GM18502 (cell line): ENCODE measurements around the gene PRR35.

Experiments
- ATAC-seq: cut with Tn5 transposase; IDR thresholded peaks from one replicate; pipeline ENCODE4 v1.9.1; 2021; ENCODE audit warnings: mild to moderate bottlenecking; ENCODE audit not compliant: unreplicated experiment, poor library complexity

The PRR35 gene

DNA sequence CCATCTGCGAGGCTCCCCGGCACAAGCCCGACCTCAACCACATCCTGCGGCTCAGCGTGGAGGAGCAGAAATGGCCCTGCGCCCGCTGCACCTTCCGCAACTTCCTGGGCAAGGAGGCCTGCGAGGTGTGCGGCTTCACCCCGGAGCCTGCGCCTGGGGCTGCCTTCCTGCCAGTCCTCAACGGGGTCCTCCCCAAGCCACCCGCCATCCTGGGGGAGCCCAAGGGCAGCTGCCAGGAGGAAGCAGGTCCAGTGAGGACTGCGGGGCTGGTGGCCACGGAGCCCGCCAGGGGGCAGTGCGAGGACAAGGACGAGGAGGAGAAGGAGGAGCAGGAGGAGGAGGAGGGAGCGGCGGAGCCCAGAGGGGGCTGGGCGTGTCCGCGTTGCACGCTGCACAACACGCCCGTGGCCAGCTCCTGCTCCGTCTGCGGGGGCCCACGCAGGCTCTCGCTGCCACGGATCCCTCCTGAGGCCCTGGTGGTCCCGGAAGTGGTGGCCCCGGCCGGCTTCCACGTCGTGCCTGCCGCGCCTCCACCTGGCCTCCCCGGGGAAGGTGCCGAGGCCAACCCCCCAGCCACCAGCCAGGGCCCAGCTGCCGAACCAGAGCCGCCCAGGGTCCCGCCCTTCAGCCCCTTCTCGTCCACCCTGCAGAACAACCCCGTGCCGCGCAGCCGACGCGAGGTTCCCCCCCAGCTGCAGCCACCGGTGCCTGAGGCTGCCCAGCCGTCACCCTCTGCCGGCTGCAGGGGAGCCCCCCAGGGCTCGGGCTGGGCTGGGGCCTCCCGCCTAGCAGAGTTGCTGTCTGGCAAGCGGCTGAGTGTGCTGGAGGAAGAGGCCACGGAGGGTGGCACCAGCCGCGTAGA, 13.1 kb upstream of the PRR35 start:
- ATAC-seq, result no peak

DNA sequence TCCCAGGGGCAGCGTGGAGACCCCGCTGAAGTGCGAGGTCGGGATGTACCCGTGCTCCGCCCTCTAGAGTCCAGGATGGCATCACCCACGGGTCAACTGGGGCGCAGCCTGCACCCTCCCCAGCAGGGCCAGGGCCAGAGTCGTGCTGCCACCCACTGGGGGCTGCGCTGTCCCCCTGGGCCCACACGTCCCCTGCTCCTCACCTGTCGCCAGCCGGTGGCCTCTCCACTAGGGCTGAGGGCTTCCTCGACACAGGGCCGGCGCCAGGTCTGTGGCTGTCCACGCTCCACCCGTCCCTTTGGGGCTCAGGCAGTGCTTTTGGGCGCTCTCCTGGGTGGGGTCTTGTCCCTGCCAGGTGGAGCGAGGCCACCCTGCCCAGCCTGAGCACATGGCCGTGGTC, 11.6 kb upstream of the PRR35 start:
- ATAC-seq, result no peak

DNA sequence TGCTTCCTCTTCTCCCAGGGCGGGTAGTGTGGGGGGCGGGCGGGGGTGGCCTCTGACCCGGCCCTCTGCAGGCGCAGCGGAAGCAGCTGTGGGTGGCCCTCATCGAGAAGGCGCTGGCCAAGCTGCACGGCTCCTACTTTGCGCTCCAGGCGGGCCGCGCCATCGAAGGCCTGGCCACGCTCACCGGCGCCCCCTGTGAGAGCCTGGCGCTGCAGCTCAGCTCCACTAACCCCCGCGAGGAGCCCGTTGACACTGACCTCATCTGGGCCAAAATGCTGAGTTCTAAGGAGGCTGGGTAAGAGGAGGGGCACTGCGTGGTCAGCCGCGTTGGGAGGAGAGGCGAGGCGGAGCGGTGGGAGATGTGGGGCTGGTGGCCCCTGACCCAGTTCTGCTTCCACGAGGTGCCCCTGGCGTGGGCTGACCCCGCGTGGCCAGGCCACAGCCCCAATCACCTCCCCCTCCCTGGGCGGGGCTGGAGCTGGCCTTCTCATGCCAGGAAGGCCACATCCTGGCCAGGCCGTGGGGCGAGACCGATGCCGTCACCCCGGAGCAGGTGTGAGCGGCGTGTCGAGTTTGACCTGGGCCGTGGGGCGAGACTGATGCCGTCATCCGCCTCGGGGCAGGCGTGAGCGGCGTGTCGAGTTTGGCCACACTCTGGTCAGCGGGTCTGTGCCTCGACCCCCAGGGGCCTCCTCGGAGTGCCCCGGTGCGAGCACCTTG, 10.5 kb upstream of the PRR35 start:
- ATAC-seq, result no peak

DNA sequence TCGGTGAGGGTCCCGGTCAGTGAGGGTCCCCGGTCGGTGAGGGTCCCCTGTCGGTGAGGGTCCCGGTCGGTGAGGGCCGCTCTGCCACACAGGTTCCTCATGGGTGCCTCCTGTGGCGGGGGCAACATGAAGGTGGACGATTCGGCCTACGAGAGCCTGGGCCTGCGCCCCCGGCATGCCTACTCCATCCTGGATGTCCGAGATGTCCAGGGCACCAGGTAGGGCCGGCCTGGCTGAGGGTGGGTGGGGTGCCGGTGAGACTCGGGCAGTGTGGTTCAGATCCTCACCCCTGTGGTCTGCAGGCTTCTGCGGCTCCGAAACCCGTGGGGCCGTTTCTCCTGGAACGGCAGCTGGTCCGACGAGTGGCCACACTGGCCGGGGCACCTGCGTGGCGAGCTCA, 9.0 kb upstream of the PRR35 start:
- no peak for ATAC-seq

DNA sequence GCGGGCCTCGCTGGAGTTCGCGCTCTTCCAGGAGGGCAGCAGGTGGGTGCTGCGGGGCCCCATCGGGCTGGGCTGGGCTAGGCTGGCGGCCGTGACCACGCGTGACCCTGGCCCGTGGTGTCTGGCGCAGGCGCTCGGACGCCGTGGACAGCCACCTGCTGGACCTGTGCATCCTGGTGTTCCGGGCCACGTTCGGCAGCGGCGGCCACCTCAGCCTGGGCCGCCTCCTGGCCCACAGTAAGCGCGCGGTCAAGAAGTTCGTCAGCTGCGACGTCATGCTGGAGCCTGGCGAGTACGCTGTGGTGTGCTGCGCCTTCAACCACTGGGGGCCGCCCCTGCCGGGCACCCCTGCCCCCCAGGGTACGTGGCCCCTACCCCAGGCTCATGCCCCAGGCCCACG, 8.0 kb upstream of the PRR35 start:
- no peak for ATAC-seq

DNA sequence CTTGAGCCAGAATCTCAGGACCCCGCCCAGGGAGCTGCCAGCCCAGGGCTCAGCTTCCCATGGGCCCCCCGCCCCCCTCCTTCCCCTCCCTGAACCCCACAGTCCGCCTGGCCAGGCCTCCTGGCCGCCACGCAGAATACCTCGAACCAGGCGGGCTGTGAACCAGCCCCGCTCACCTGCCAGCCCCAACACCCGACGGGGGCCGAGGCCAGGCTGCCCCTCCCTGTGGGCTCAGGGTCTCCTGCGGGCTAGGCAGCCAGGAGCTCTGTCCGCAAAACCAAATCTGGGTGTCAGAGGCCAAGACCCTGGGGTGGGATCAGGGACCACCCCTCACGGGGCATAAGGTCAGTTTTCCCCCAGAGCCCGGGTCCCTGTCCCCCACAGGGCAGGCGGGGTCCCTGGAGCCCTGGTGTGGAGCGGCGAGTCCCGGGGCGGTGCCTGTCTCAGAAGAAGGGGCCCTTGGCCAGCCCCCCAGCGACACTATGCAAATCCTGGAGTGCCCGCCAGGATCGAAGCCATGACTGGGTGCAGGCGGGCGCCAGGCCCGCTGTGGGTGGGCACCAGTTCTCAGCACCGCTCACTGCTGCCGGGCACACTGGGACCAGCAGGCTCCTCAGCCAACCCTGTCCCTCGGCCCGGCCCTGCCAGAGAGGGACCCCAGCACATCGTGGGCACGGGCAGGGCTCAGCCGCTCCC, 6.4 kb upstream of the PRR35 start:
- ATAC-seq, result no peak

DNA sequence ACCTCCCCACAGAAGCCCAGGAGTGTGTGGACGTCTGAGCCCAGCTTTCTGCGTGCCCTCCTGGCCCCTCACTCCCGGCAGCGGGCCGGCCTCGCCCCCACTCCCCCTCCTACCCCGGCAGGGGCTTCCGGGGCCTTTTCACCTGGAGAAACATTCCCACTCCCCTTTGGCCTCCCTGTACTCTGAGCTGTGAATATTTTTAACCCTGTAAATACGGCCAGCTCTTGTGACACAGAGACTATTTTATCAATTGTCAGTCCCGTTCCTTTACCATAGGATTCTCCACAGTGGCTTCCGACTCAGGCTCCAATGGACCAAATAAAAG, 5.9 kb upstream of the PRR35 start:
- ATAC-seq, result no peak

DNA sequence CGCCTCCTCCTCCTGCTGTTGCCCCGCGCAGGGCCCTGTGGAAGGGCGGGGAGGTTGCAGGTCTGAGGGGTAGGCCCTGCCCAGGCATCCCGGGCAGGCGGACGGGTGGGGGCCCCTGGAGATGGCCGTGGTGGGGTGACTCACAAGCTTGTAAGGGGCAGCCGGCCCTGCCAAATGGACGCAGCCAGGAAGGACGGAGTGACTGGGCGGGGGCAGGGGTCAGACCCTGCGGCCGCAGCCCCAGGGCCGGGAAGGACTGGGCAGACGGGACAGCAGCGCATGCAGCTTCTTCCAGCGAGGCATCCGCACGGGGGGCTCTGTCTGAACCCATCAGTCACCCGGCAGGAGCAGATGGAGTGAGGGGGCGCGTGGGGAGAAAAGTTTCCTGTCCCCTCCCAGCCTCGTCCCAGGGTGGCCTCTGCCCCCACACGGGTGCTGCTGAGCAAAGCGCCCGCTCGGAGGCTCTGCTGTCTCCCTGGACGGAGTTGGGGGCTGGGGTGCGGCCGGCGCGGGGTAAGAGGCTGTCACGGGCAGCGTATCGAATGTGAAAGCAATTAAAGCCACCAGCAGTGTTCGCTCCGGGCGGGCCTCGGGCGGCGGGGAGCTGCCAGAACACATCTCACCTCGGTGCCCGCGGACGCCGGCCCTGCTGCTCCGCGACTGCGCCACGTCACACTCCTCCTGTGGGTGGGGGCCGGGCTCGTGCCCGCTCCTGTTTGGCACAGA, 5.4 kb upstream of the PRR35 start:
- no peak for ATAC-seq

DNA sequence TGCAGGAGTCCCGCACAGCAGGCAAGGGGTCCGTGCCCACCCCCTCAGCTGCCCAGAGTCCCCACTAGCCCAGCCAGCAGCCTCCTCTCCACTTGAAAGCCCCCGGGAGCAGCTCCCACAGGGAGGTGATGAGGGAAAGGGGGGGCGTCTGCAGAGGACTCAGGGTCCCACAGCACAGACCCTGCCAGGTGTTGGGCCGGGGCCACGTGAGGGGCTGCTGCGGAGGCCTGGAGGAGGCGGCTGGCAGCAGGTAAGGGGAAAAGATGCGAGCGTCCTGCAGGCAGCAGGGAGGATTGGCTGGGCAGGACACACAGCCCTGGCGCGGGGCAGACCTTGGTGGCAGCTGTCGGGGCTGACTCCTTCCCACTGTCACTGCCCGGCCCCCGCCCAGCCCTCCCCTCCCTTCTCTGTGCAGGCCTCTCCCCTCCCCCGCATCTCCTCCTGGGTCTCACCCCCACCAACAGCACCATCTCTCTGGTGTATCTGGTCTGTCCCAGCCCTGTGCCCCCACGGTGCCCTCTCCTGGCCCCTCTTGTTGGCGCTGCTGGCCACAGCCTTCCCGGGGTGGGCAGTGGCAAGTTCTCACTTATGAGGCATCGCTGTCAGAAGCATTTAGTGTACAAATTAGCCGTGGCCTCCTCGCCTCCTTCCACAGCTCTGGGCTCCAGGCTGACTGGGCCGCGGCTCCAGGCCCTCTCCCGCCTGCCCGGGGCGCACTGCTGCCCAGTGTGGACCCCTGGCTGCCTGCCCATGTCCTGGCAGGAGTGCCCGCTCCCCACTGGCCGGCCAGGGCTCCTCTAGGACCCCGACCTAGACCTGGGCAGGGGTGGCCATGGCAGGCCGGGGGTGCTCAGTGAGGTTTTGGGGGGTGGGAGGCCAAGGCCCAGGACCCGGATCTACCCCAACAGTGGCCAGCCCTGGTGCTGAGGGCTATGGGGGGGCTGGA, 4.4 kb upstream of the PRR35 start:
- no peak for ATAC-seq

DNA sequence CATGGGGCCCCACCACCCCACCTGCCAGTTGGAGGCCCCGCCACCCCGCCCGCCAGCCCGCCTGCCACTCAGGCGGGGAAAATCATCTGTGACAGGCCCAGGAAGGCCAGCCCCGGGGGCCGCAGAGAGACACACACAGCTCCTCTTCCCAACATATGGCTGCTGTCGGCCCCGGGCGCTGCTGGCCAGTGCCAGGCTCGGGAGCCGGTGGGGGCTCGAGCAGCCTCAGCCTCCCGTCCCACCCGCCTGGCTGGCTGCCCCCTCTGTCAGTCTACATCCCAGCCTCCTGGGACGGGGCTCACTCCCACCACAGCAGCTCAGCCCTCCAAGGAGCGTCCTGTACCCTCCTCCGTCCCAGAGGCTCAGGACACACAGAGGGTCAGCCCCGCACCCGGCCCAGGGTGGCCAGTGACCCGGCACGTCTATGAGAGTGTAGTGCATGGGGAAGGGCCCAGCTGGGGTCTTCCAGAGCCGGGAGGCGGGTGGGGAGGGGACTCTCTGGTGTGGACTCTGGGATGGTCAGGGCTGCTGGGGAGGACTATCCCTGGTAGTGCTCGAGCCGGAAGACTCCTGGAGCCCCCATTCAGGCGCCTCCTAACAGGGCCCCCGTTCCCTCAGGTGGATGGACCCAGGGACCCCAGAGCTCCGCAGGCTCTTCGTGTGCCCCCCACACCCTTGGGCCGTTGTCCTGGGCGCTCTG, 3.6 kb upstream of the PRR35 start:
- no peak for ATAC-seq

DNA sequence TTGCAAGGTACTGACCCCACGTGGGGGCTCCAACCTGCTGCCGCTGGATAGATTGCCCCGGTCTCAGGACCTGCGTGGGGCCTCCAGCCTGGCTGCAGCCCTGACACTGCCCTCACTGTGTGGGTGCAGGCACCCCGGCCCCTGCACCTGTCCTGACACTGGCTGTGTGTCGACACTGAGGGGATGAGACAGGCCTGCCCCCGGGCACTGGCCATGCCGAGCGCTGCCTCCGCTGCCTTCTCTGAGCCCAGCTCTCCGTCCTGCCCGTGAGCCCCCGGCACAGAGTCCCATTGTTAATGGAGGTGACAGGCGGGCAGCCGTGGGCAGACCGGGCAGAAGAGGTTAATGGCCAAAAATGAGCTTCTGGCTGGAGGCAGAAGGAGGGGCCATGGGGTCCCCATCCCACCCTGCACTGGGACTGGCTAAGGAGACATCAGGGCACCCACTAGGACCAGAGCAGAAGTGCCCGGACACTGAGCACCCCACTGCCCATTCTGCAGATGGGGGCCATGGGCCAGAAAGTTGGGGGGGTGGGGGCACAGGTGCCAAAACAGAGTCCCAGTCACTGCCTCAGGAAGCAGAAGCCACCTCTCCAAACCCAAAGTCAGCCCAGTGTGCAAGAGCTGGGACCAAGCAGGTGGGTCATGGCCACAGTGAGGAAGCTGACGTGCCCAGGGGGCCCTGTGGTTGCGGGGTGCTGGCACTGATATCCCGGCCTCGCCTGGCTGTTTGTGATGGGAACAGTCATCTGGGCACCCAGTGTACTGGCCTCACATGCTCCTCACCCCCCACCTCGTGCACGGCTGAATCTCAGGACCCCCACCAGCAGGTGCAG, 2.5 kb upstream of the PRR35 start:
- no peak for ATAC-seq

DNA sequence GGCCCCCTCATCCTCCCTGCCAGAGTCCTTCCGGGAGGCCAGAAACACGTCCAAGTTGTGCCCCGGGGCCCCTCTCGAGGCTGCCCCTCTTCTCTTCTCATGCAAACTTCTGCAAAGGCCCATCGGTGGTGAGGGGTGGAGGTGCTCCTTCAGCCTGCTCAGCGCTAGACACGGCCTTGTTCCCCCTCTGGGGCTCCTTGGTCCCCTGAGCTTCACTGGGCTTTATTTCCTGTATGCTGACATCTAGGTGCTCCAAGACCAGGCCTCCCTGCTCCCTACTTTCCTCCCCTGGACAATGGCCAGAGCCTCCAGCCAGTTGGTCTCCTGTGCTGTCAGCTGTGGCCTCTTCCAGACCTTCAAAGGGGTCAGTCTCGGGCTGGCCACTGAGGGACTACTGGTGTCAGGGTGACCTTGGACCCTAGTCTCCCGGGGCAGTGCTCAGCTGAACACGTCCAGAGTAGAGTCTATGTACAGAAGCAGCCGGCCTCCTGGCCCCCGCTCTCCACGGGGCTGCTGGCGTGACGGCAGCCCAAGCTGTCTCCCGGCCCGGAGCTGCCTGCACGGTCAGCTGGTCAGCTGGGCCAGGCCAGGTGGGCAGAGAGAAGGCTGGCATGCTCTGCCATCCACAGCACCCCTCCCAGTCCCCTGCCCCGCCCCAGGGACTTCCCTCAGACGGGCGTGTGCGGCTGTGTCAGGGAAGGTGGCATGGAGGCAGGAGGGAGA, 1.7 kb upstream of the PRR35 start:
- ATAC-seq, result no peak

DNA sequence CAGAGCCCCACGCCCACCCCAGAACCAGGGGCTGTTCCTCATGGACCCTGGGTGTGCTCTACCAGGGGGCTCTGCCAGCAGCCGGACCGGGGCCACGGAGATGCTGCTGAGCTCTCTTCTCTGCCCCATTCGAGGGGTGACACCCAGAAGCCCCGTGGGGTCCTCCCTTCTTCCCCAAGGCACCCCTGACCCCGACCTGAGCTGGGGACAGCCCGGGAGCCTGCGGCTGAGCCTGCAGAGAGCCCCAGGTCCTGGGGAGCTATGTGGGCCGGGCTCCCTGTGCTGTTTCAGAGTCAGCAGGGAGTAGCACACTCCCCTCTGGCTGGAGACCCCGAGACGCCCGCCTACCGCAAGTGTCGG, 1.2 kb upstream of the PRR35 start:
- no peak for ATAC-seq

DNA sequence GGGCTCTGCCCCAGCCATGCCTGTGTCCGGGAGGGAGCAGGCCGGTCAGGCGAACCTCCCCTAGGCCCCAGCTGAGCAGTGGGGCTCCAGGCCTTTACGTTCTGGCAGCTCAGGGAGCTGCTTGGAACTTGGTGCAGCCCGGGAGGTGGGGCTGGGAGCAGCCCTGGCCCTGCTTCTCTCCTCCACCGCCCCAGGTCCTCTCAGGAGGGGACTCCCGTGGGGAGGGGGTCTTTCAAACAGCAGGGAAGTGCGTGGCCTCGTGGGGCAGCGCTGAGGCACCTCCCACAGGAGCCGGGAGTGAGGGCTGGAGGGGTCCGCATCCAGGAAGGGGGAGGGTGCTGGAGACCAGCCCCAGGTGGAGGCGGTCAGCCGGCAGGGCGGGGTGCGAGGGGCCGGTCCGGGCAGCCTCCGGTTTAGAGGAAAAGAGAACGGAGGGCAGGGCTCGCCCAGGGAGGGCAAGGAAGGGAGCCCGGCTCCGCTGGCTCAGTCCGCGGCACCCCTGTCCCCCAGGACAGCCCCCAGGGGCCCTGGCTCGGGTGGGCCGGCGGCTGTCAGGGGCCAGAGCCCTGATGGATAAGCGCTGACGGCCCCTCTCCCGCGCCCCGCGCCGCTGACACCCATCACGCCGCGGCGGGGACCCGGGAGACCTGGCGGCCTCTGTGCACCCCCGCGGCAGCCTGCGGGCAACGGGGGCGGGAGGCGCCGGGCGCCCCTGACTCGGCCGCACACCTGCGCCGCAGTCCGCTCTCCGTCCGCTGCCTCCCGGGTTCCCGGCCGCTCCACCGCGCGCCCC, 587 bp upstream of the PRR35 start:
- ATAC-seq, result no peak

DNA sequence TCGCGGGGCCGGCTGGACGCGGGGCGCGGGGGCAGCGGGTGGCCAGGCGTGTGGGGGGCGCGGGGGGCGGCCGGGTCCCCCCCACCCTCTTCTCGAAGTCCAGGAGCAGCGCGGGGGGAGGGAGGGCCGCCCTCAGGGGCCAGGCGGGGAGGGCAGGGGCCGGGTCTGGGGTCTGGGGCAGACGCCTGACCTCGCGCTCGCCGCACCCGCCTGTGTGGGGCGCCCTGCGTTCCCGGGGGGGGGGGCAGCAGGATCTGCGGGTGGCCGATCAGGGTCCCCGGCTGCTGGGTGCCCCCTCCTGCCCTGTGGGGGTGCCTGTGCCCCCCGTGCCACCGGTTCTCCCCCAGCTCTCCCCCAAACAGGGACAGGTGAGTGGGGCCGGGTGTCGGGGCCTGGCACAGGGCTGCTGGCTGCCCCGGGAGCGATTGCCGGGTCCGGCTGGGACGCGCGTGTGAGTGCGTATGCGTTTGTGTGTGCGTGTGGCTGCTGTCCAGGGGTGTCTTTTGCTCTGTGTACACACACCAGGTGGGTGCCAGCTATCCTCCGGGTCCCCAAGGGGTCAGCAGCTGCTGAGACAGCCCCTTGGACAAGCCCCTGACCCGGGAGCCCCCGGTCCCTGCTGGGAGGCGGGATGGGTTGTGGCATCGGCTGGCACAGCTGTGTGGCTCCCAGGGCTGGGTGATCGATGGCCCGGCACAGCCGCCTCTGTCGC, 663 bp downstream of the PRR35 start:
- ATAC-seq, result no peak

DNA sequence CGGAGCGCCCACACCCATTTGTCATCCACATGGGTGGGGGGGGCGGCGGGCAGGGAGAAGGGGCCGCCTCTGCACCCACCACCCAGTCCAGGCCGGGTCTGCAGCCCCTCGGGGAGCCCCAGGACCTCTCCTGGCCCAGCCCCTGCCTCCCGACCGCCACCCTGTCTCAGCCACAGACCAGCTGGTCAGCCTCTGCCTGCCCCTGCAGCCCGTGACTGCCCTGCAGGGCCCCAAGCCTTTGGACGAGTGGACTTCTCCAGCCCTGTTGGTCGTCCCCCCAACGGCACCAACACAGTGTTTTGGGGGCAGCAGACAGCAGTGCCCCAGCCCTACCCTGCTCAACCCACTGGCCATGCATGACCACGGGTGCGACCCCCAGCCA, 1.2 kb downstream of the PRR35 start:
- ATAC-seq, result no peak
